Measurements from ENCODE around the gene IPO9.

- TF ChIP-seq EZH2phosphoT487 (IDR thresholded peaks at IDR 0.05; ENCODE audit: unreplicated experiment) (no peak), CTCF (conservative IDR thresholded peaks at IDR 0.05; ENCODE audit: low read depth in 2 of 2) (no peak), CREB1 (CRISPR knock-in tag; IDR thresholded peaks at IDR 0.05; ENCODE audit: low read depth) (no peak), NANOG (IDR thresholded peaks at IDR 0.05; ENCODE audit: borderline replicate concordance) (no peak), EZH2 (IDR thresholded peaks at IDR 0.05; ENCODE audit: low read depth, unreplicated experiment) (no peak), POLR2AphosphoS5 (IDR thresholded peaks at IDR 0.05; ENCODE audit: low read depth) (no peak), STAT1 (IDR thresholded peaks at IDR 0.05; ENCODE audit: unreplicated experiment) (no peak), JUNB (IDR thresholded peaks at IDR 0.05; ENCODE audit: unreplicated experiment) (no peak), REST (IDR thresholded peaks at IDR 0.05; ENCODE audit: unreplicated experiment) (no peak), ZNF114 (CRISPR knock-in tag; IDR thresholded peaks at IDR 0.05) (no peak), ETS1 (IDR thresholded peaks at IDR 0.05) (no peak), ZNF462 (CRISPR knock-in tag; IDR thresholded peaks at IDR 0.05) (no peak), ZNF331 (CRISPR knock-in tag; IDR thresholded peaks at IDR 0.05; ENCODE audit: low read depth) (no peak)
Measured at GRCh38 chr1:201838381-201838780, 9.4 kb downstream of the IPO9 start.

Measured in GM23338 (cell line).